Measurements from ENCODE around the gene TUSC2. TPM values are rescaled to one million over a fixed set of nuclear protein-coding genes. Genes with fewer than 3 reads are reported as not detected.

Gene TUSC2, protein sequence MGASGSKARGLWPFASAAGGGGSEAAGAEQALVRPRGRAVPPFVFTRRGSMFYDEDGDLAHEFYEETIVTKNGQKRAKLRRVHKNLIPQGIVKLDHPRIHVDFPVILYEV
- total RNA-seq = 17.7 TPM

DNA sequence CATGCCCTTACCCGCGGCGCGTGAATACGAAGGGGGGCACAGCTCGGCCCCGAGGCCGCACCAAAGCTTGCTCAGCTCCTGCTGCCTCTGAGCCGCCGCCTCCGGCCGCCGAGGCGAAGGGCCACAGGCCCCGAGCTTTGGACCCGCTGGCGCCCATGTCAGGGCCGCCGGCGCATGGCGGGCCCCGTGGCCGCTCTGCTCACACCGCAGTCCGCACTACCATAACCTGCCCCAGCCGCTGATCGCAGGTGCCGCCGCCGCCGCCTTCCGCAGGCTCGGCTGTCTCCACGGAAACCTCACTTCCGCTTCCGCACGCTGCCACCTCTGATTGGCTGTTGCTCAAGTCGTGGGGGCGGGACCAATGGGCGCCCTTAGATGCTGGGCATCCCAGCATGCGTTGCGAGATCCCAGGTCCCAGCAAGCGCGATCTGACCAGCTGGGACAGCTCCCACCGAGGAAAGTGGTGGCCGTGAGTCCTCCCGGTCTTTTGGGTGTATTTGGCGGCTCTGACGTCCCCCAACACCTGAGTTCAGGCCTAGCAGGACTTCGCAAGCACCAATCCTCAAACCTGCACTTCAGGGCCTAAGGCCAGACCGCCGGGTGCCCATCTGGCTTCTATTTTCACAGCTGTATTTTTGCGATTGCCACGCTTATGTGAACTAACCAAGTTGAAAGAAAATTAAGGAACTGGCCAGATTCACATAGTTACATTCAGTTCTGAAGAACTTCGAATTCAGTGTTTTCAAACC is at the start of gene TUSC2:
TSS of gene TUSC2 (minus strand) at position 281 of the 749 bp plus-strand sequence. CDS start at position 157, 124 bp downstream.
- ATAC-seq (peak; percentile 91), DNase-seq (ENCODE audit: low spot score) (peak; percentile 98)
- intact Hi-C loops (cut with DNase I) = no loop called here

DNA sequence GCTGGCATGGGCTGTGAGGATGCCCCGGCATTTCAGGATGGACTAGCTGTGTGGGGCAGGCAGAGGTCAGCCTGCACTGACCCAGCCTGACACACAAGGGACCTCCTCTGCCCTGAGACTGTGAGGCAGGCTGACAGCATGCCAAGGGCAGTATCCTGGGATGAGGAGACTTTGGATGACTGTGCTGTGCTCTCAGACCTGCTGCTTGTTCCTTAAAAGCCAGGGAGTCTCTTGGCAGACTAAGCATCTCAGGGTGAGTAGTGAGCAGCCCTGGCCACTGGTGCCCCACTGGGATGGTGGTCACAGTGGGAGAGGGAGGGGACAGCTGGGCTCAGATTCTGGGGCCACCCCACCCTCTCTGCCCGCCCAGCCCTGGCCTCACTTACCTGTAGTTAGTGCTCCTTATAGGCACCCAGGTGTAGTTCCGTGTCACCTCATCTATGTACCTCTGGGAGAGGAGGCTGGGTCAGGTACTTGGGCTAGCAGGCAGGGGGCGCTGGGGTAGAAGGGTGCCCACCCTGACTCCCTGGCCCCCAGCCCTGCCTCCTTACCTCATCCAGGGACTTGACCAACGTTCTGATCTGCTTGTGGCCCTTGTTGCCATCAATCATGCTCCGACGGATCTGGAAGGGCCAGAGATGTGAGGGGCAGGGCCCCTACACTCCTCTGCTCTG is 47.4 kb upstream of the TUSC2 start:
- ATAC-seq = no peak
- intact Hi-C loops (cut with DNase I) = no loop called here
- no peak for DNase-seq (ENCODE audit: low spot score)

DNA sequence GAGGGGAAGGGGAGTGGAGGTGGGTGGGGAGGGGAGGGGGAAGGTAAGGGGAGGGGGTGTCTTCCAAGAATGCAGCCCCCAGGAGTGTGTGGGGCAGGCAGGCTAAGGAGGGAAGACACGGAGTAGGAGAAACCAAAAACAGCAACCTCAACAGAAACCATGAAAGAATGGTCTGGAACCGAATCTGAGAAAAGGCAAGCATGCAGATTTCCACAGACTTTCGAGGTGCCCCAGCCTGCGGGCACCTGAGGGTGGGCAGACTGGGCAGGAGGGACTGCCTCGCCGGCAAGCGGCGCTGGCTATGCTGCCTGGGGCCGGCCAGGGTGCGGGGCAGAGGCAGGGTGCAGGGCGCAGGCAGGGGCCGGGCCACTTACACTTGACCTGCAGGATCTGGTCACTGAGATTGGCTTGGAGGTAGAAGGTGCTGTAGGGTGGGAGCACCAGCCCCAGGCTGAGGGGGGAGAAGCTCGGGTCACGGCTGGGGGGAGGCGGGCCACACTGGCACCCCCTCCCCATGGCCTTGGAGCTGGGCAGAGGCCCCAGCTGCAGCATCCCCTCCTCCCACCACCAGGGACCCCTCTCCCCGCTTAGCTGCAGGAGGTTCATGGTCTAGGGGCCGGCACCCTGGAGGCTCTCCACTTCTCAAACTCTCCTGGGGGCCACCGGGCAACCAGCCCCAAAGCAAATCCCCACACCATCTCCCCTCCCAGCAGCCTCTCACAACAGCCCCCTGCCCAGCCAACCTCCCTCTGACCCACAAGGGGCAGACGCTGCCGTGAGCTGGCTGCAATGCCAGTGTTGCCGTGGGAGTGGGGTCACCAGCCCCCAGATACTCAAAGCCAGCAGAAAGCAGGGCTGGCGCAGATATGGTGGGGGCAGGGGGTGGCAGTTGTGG is 46.6 kb upstream of the TUSC2 start:
- ATAC-seq = no peak
- intact Hi-C loops (cut with DNase I) = loop anchor here (5.0 kb wide), 1 partner anchor 633 kb away; no protein-coding TSS in a partner anchor
- no peak for DNase-seq (ENCODE audit: low spot score)

DNA sequence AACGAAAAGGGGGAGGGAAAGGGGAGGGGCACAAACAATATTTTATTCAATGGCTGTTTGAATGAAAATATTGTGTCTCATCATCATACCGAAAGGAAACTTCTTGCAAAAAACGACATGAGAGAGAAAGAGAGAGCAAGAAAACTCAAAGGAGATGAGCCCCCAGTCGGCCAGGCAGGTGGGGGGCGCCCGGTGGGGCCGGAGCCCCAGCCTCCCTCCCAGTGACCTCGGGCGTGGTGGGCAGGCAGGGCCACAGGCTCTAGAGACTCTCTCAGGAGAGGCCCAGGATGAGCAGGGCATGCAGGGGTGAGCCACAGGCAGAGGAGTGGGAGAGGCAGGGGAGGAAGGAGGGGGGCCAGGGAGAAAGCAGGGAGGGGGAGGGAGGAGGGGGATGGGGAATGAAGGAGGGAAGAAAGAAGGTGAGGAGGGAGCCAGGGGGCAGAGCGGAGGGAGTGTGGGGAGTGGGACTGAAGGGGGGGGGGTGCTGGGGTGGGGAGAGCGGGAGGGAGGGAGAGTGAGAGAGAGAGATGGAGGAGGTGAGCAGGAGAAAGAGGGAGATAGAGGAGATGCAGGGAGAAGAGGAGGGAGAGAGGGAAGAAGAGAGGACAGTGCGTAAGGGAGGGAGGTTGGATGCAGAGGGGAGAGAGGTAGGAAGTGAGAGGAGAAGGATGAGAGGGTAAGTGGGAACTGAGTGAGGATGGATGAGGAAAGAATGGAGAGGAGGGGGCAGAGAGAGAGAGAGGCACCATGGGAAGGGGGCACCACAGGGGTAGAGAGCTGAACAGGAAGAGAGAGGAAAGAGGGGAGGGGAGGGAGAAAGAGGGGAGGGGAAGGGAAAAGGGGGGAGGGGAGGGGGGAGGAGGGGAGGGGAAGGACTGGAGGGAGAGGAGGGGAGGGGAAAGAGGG is 45.4 kb upstream of the TUSC2 start:
- no peak for ATAC-seq
- no peak for DNase-seq (ENCODE audit: low spot score)
- intact Hi-C loops (cut with DNase I) = loop anchor here (5.0 kb wide), 1 partner anchor 634 kb away; no protein-coding TSS in a partner anchor

DNA sequence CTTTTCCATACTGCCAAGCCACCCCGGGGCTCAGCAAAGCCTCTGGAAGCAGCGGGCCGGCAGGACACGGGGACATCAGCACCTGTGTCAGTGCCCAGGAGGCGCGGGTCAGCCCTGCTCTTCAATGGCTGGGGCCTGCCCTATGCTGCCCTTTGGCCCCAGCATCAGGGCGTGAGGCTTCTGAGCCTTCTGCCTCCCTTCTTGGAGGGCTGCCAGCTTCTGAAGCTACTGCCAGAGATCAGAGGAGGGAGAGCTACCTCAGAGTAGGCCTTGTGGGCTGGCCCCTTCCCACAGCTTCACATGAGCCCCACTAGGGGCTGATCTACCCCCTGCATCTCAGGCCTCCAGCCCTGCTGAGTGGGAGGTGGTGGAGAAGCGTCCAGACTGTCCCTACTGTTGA is 44.3 kb upstream of the TUSC2 start:
- intact Hi-C loops (cut with DNase I) = loop anchor here (5.0 kb wide), 1 partner anchor 635 kb away; no protein-coding TSS in a partner anchor
- ATAC-seq (peak; percentile 4), DNase-seq (ENCODE audit: low spot score) (no peak)

DNA sequence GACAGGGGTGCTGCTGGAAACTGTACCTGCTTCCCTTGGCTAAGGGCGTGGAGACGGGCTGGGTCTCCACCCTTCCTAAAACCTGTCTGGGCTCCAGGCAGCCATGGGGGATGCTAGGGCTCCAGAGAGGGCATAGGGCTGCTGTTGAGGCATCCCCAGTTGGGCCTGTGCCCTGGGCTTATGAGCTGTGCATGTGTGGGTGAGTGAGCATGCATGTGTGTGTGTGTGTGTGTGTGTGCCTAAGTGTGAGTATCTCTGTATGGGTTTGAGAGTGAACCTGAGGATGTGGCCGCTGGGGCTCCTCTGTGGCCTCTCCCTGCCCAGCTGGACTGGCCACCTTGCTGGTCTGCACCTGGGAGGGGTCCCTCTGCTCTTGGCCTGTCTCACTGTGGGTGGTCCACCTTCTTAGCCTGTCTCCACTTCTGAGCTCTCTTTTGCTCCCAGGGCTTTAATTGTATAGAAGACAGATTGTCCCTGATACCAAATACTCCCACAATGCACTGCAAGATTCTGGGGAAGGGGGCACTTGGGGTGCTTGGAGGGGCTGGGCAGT is 43.2 kb upstream of the TUSC2 start:
- intact Hi-C loops (cut with DNase I) = loop anchor here (5.0 kb wide), 1 partner anchor 636 kb away; no protein-coding TSS in a partner anchor
- DNase-seq (ENCODE audit: low spot score) = no peak
- ATAC-seq = no peak

DNA sequence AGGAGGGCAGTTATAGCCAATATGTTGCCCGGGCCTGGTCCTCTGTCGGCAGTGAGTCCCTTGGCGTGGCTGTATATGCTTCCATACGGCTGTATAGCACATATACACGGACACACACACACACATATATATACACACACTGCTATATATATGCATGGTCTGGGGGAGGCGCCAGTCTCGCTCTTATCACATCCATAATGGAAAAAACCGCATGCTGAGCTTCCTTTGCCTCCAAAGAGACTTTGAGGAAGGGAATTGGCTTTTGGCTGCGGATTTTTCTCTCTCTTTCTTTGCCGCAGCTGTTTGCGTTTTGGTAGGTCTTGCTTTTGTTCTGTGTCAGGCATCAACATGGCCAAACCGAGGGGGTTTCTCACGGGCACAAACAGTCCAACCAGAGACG is 42.6 kb upstream of the TUSC2 start:
- ATAC-seq = no peak
- intact Hi-C loops (cut with DNase I) = loop anchor here (5.0 kb wide), 1 partner anchor 637 kb away; no protein-coding TSS in a partner anchor
- DNase-seq (ENCODE audit: low spot score) = no peak

DNA sequence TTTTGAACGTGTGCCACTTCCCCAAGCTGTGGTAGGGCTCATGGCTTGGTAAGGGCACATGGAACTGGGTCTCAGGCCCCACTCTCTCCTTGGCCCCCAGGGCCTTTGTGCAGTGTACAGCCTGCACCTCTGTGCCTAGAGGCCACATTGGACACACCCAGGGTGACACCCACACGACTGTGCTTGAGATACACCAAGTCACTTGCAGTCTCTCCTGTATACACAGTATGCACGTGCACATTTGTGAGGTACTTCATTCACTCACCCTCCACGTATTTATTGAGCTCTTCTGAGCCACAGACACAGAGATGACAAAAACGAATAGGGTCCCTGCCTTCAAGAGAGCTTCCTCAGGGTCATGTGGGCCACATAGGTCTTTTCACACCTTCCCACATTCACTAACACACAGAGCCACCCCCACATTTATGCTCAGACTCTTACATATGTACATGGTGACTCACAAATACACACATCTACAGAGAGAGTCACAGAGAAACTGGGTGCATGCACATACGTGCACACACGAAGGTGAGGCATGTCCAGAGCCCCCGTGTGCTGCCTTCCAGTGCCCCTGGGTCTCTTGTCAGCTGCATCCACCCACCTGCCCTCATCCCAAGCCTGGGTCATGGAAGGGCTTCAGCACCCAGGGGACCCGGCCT is 41.1 kb upstream of the TUSC2 start:
- ATAC-seq (no peak), DNase-seq (ENCODE audit: low spot score) (no peak)
- intact Hi-C loops (cut with DNase I) = no loop called here

DNA sequence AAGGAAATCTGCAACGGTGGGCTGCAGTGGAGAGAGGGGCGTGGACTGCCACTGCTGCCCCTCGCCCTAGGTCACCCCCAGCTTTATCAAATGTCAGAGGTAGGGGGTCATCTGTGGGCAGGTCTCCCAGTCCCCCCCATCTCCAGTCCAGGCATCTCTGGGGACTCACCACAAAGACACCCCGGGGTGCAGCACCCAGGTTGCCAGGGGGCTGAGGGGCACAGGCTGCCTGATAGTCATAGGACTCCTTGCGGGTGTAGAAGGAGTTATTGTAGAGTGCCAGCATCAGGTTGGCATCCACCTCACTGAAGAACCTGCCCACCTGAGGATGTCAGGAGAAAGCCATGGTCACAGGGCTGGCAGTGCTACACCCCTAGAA is 37.8 kb upstream of the TUSC2 start:
- ATAC-seq (no peak), DNase-seq (ENCODE audit: low spot score) (no peak)
- intact Hi-C loops (cut with DNase I) = no loop called here

DNA sequence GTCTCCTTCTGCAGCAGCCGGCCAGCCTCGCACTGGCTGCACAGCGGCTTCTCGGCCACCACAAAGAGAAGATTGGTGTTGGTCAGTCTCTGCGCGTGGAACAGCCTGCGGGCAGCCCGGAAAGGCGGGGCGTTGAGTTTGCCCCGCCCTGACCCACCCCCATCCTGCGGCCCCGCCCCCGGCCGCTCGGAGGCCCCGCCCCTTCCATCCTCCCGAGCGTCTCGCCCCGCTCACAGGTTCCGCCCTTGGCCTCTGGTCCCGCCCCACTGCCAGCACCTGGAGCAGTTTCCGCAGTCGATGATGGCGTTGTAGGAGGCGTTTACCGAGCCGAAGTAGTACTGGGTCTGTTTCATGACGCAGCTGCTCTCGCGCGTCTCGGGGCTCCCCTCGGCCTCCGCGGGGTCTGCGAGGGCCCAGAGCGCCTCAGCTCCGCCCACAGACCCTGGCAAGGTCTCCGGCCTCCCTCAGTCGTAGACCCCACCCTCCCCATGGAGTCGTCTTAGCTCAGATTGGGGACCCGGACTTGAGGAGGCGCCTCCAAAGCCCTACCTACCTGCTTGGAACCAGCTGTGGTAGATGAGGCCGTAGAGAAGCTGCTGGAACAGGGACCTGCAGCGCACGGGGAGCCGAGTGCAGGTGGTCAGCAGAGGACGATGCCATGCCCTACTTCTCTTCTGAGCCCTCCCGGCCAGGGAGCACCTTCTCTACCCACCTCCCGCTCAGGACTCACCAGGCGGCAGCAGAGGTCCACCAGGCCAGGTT is 37.2 kb upstream of the TUSC2 start:
- peak; percentile 92 for DNase-seq (ENCODE audit: low spot score)
- intact Hi-C loops (cut with DNase I) = no loop called here
- ATAC-seq = peak; percentile 87

DNA sequence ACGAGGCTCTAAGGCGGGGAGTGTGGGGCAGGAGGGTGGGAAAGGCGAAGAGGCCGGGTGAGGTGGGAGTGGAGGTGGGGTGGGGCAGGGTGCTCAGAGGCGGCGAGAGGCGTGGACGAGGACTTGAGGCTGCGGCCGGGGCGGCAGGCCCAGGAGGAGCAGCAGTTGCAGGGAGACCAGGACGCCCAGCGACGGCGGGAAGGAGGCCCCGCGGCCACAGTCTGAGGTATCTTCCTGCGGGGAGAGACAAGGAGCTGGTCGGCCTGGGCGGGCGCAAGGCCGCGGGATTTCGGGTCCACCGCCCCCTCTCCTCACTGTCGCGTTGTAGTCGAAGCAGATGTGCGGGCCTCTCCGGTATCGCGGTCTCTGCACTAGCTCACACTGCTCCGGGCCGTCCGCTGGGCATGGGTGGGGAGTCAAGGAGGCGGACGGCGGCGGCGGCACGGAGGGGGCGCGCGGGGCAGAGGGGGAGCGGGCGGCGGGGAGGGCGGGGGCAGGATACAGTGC is 36.6 kb upstream of the TUSC2 start:
- intact Hi-C loops (cut with DNase I) = no loop called here
- ATAC-seq (peak; percentile 27), DNase-seq (ENCODE audit: low spot score) (peak; percentile 73)

DNA sequence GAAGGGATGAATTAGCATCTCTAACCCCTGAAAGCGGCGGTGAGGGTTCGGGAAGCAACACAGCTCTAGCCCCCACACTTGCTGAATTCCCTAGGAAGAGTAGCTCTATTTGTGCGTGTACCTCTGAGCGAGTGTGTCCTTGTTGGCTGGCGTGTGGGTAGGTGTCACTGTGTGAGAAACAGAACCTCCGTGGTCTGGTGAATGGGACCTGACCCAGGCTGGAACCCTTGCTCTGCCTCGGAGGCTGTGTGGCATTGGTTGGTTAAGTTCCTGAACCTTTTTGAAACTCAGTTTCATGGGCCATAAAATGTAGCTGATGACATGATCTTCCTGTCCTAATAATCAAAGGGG is 31.7 kb upstream of the TUSC2 start:
- intact Hi-C loops (cut with DNase I) = no loop called here
- DNase-seq (ENCODE audit: low spot score) = no peak
- no peak for ATAC-seq

DNA sequence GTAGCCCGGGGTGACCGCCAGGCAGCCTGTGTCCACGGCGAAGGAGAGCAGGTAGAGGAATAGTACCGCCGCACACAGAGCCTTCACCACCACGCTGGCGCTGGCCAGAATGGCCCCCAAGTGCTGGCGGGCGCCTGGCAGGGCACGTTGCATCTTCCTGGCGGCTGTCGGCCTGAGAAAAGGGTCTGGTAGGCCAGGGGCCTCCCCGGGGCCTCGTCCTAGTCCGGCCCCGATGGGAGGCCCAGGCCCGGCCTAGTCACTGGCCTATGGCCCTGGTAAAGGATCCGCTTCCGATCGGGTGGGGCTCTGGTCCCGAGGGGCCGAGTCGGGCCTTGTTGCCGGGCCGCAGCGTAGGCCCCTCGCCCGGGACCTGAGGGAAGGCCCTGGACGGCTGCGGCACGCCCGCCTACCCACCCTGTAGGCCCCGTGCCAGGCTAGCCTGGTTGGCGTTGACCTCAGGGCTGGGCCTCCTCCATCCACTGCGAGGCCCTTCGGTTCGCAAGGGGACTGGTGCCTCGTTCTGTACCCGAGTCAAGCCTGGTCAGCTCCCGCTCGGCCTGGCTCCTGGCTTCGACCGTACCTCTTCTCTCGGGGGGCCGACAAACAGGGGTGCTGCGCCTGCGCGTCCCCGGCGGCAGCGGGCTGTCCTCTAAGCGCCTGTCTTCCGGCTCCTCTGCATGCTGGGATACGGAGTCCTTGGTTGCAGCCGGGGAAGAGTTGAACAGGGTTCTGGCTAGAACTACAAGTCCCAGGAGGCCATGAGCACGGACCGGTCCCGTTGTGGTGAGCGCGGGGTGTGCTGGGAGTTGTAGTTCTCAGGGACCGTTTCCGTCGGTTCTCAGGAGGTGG is 31.1 kb upstream of the TUSC2 start, which contains the start of gene TMEM115:
TSS of gene TMEM115 (minus strand) at position 611 of the 849 bp plus-strand sequence. CDS start at position 153, 458 bp downstream.
- ATAC-seq = peak; percentile 98

DNA sequence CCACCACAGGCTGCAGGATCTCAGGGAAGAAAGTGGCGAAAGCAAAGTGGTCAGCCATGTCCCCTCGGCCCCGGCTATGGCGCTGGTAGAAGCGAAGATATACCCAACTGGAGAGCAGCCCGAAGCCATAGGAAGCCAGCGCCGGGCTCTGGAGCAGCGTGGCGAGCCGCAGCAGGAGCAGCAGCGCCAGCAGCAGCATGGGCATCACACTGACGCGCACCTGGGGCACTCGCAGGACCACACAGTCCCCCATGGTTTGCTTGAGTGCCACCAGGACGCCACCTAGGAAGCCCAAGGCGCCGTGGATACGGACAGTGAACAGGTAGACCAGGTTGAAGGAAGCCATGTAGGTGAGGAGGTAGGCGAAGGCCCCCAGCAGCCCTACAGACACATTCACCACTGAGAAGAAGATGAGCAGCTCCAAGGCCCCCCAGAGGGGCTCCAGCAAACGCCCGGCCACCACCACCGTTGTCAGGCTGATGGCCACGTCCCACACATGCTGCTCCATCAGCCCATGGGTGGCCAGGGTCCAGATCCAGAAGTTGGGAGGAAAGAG is 30.4 kb upstream of the TUSC2 start:
- intact Hi-C loops (cut with DNase I) = no loop called here
- DNase-seq (ENCODE audit: low spot score) = no peak
- ATAC-seq = no peak

More for the DNA sequence above, 31.1 kb upstream of the TUSC2 start, which contains the start of gene TMEM115:
- peak; percentile 97 for DNase-seq (ENCODE audit: low spot score)
- intact Hi-C loops (cut with DNase I) = no loop called here

DNA sequence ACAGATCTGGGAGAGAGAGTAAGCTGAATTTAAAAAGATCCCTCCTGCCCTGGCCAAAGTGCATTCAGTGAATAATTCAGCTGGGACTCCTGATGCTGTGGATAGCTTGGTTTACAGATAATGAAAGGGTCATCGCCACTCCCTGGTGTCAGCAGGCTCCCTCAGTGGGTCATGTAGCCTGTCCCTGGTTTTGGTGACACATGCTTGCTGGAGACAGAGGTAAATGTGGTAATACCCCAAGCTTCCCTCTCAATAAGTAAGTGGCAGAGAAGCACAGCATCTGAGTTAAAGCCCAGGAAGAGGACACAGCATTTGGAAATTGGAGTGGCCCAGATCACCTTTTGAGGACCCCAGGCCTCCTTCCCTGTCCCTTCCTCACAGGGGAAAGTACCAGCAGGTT is 29.5 kb upstream of the TUSC2 start:
- intact Hi-C loops (cut with DNase I) = no loop called here
- ATAC-seq (no peak), DNase-seq (ENCODE audit: low spot score) (no peak)

Measured in sciatic nerve (tissue), 2 donors.